Glutamatergic neuron (in vitro differentiated cells): ENCODE data around the gene CFAP74. TPM values are rescaled to one million over a fixed set of nuclear protein-coding genes. Genes with fewer than 3 reads are reported as not detected.

Source experiments
- DNase-seq: peaks from one replicate; pipeline ENCODE4 v3.0.0; 2022
- H3K27ac Mint-ChIP-seq: one replicate; pipeline ENCODE4 v1.8.0; 2020; ENCODE audit warnings: mild to moderate bottlenecking, mixed read lengths, inconsistent platforms; ENCODE audit not compliant: unreplicated experiment
- H3K27me3 Mint-ChIP-seq: one replicate; pipeline ENCODE4 v1.8.0; 2020; ENCODE audit warnings: mild to moderate bottlenecking, moderate library complexity, mixed read lengths, inconsistent platforms; ENCODE audit not compliant: unreplicated experiment
- H3K36me3 Mint-ChIP-seq: one replicate; pipeline ENCODE4 v1.8.0; 2020; ENCODE audit warnings: mild to moderate bottlenecking, mixed read lengths, inconsistent platforms; ENCODE audit not compliant: unreplicated experiment
- H3K4me1 Mint-ChIP-seq: one replicate; pipeline ENCODE4 v1.8.0; 2020; ENCODE audit warnings: mild to moderate bottlenecking, low read depth, mixed read lengths, inconsistent platforms; ENCODE audit not compliant: unreplicated experiment
- H3K4me3 Mint-ChIP-seq: one replicate; pipeline ENCODE4 v1.8.0; 2020; ENCODE audit warnings: mild to moderate bottlenecking, mixed read lengths, inconsistent platforms; ENCODE audit not compliant: unreplicated experiment
- H3K9me3 Mint-ChIP-seq: one replicate; pipeline ENCODE4 v1.8.0; 2020; ENCODE audit warnings: mild to moderate bottlenecking, moderate library complexity, mixed read lengths, inconsistent platforms; ENCODE audit not compliant: unreplicated experiment
- CTCF ChIP-seq: fragments of 200-600 bp; sonication (generic); IDR thresholded peaks from one replicate; pipeline ENCODE4 v1.5.0; 2021; ENCODE audit not compliant: partially characterized antibody, unreplicated experiment
- total RNA-seq: library from RNA; stranded (reverse); fragmentation: NEBNext Ultra II Directional; extraction: Animal tissue kit (Norgen Biotek cat#: 25700); gene quantifications from one replicate; pipeline ENCODE4 v1.2.1, GENCODE V29; 2021; ENCODE audit not compliant: unreplicated experiment

The CFAP74 gene
- total RNA-seq, 1 donor from 2014 or later: not detected

- no peak overlapping the region for H3K27ac Mint-ChIP-seq
- no peaks in the 10 kb centered on the region for H3K36me3 Mint-ChIP-seq
- no peak overlapping the region for H3K4me3 Mint-ChIP-seq
- DNase-seq: no peak
- H3K4me1 Mint-ChIP-seq: peaks cover 5% of the 10 kb centered on the region
- peaks cover 2% of the 10 kb centered on the region for H3K9me3 Mint-ChIP-seq
- no peak for TF ChIP-seq CTCF
- peaks cover 4% of the 10 kb centered on the region for H3K27me3 Mint-ChIP-seq
These were observed 16.5 kb downstream of the CFAP74 start for GRCh38 chr1:1987142-1987510.

GRCh38 chr1:1986451-1987141 is 17.0 kb downstream of the CFAP74 start:
- Mint-ChIP-seq H3K4me3 (no peak overlapping the region), H3K36me3 (no peaks in the 10 kb centered on the region), H3K27ac (no peak overlapping the region), H3K9me3 (peaks cover 2% of the 10 kb centered on the region), H3K27me3 (peaks cover 4% of the 10 kb centered on the region), H3K4me1 (peaks cover 5% of the 10 kb centered on the region)
- TF ChIP-seq CTCF: no peak
- DNase-seq: no peak

- Mint-ChIP-seq H3K36me3 (no peaks in the 10 kb centered on the region), H3K4me3 (no peak overlapping the region), H3K27ac (no peak overlapping the region), H3K27me3 (peaks cover 4% of the 10 kb centered on the region), H3K4me1 (peaks cover 4% of the 10 kb centered on the region), H3K9me3 (peaks cover 4% of the 10 kb centered on the region)
- no peak for TF ChIP-seq CTCF
- no peak for DNase-seq
These were observed 18.1 kb downstream of the CFAP74 start for GRCh38 chr1:1985375-1986050.

- no peak overlapping the region for H3K27ac Mint-ChIP-seq
- peaks cover 4% of the 10 kb centered on the region for H3K27me3 Mint-ChIP-seq
- no peak overlapping the region for H3K4me3 Mint-ChIP-seq
- no peaks in the 10 kb centered on the region for H3K36me3 Mint-ChIP-seq
- no peaks in the 10 kb centered on the region for H3K4me1 Mint-ChIP-seq
- DNase-seq: no peak
- peaks cover 5% of the 10 kb centered on the region for H3K9me3 Mint-ChIP-seq
- TF ChIP-seq CTCF: no peak
These were observed 19.0 kb downstream of the CFAP74 start for GRCh38 chr1:1984560-1985070.
